ENCODE results near the gene PDIA3.

PDIA3 gene

GRCh38 chr15:43772624-43773023 lies 26.4 kb downstream of the PDIA3 start:
- Histone ChIP-seq H3K4me1 (ENCODE audit: control insufficient read depth in 2 of 2, insufficient read depth in 1 of 2, low read depth in 1 of 2, low read length in 2 of 2) (peaks cover 0 to 7% of the 10 kb centered on the region in 2 donors), H3K27ac (replicated peaks; ENCODE audit: low read length) (no peak overlapping the region), H2BK120ac (ENCODE audit: low read depth, low read length) (no peak overlapping the region), H3K9me3 (replicated peaks in 1 of 2; ENCODE audit: control insufficient read depth in 2 of 2, insufficient read depth in 1 of 2, low read depth in 1 of 2, low read length in 2 of 2) (no peaks in the 10 kb centered on the region), H3K18ac (ENCODE audit: low read length) (no peak overlapping the region), H3K4me2 (ENCODE audit: insufficient read depth, low read length, poor library complexity, severe bottlenecking) (no peak overlapping the region), H3K4ac (ENCODE audit: low read length) (no peak overlapping the region), H3K9ac (ENCODE audit: low read depth, low read length, poor library complexity) (no peak overlapping the region), H3K27me3 (ENCODE audit: control insufficient read depth in 3 of 3, insufficient read depth in 3 of 3, low read depth in 1 of 3, low read length in 3 of 3) (peaks cover 0 to 10% (median 2%) of the 10 kb centered on the region in 3 experiments), H3K14ac (ENCODE audit: low read length) (no peak overlapping the region), H2BK5ac (ENCODE audit: low read length) (no peak overlapping the region), H4K91ac (ENCODE audit: low read depth, low read length, poor library complexity) (no peak overlapping the region), H2BK15ac (ENCODE audit: low read length) (no peak overlapping the region), H2AFZ (ENCODE audit: low read length) (no peak overlapping the region), H3K4me3 (ENCODE audit: low read length in 2 of 2) (no peak overlapping the region), H4K8ac (ENCODE audit: low read depth, low read length) (no peak overlapping the region), H2BK12ac (ENCODE audit: low read length) (no peak overlapping the region), H3K23ac (ENCODE audit: low read depth, low read length, poor library complexity) (no peak overlapping the region), H2AK5ac (ENCODE audit: low read depth, low read length) (no peak overlapping the region), H3K36me3 (replicated peaks in 1 of 2; ENCODE audit: control insufficient read depth in 2 of 2, insufficient read depth in 2 of 2, low read length in 2 of 2) (peaks cover 22 to 78% of the 10 kb centered on the region in 2 donors), H3K79me1 (ENCODE audit: low read depth, low read length) (no peaks in the 10 kb centered on the region)
- no peak for DNase-seq (ENCODE audit: low spot score)

GRCh38 chr15:43774062-43774461 lies 27.8 kb downstream of the PDIA3 start:
- H3K36me3 ChIP-seq (replicated peaks in 1 of 2; ENCODE audit: control insufficient read depth in 2 of 2, insufficient read depth in 2 of 2, low read length in 2 of 2), result peaks cover 18 to 64% of the 10 kb centered on the region in 2 donors
- no peak overlapping the region for H2AK5ac ChIP-seq (ENCODE audit: low read depth, low read length)
- H3K18ac ChIP-seq (ENCODE audit: low read length), result no peak overlapping the region
- H3K14ac ChIP-seq (ENCODE audit: low read length), result no peak overlapping the region
- H2BK5ac ChIP-seq (ENCODE audit: low read length), result no peak overlapping the region
- H3K23ac ChIP-seq (ENCODE audit: low read depth, low read length, poor library complexity), result no peak overlapping the region
- no peak overlapping the region for H2AFZ ChIP-seq (ENCODE audit: low read length)
- H3K4me3 ChIP-seq (ENCODE audit: low read length in 2 of 2), result no peak overlapping the region
- H2BK120ac ChIP-seq (ENCODE audit: low read depth, low read length), result no peak overlapping the region
- H3K79me1 ChIP-seq (ENCODE audit: low read depth, low read length), result no peaks in the 10 kb centered on the region
- no peak overlapping the region for H2BK15ac ChIP-seq (ENCODE audit: low read length)
- no peak overlapping the region for H3K27ac ChIP-seq (replicated peaks; ENCODE audit: low read length)
- H3K9me3 ChIP-seq (replicated peaks in 1 of 2; ENCODE audit: control insufficient read depth in 2 of 2, insufficient read depth in 1 of 2, low read depth in 1 of 2, low read length in 2 of 2), result no peaks in the 10 kb centered on the region
- no peak overlapping the region for H2BK12ac ChIP-seq (ENCODE audit: low read length)
- H3K9ac ChIP-seq (ENCODE audit: low read depth, low read length, poor library complexity), result no peak overlapping the region
- H4K91ac ChIP-seq (ENCODE audit: low read depth, low read length, poor library complexity), result no peak overlapping the region
- no CpG with 5 or more reads among the region's 4 CpGs for WGBS, 2 donors (ENCODE audit: extremely low coverage in 2 of 2, insufficient read length in 2 of 2, insufficient replicate concordance in 1 of 2)
- H3K4ac ChIP-seq (ENCODE audit: low read length), result no peak overlapping the region
- H3K4me2 ChIP-seq (ENCODE audit: insufficient read depth, low read length, poor library complexity, severe bottlenecking), result no peak overlapping the region
- no peak for DNase-seq (ENCODE audit: low spot score)
- peaks cover 0 to 10% (median 2%) of the 10 kb centered on the region in 3 experiments for H3K27me3 ChIP-seq (ENCODE audit: control insufficient read depth in 3 of 3, insufficient read depth in 3 of 3, low read depth in 1 of 3, low read length in 3 of 3)
- no peak overlapping the region for H4K8ac ChIP-seq (ENCODE audit: low read depth, low read length)
- peaks cover 0 to 7% of the 10 kb centered on the region in 2 donors for H3K4me1 ChIP-seq (ENCODE audit: control insufficient read depth in 2 of 2, insufficient read depth in 1 of 2, low read depth in 1 of 2, low read length in 2 of 2)

GRCh38 chr15:43775411-43775965 lies 29.2 kb downstream of the PDIA3 start:
- Histone ChIP-seq H3K36me3 (replicated peaks in 1 of 2; ENCODE audit: control insufficient read depth in 2 of 2, insufficient read depth in 2 of 2, low read length in 2 of 2) (peaks cover 11 to 49% of the 10 kb centered on the region in 2 donors), H2AK5ac (ENCODE audit: low read depth, low read length) (no peak overlapping the region), H3K18ac (ENCODE audit: low read length) (no peak overlapping the region), H4K8ac (ENCODE audit: low read depth, low read length) (no peak overlapping the region), H3K9me3 (replicated peaks in 1 of 2; ENCODE audit: control insufficient read depth in 2 of 2, insufficient read depth in 1 of 2, low read depth in 1 of 2, low read length in 2 of 2) (no peaks in the 10 kb centered on the region), H3K4ac (ENCODE audit: low read length) (no peak overlapping the region), H4K91ac (ENCODE audit: low read depth, low read length, poor library complexity) (no peak overlapping the region), H2BK5ac (ENCODE audit: low read length) (no peak overlapping the region), H3K4me3 (ENCODE audit: low read length in 2 of 2) (no peak overlapping the region), H3K27ac (replicated peaks; ENCODE audit: low read length) (no peak overlapping the region), H3K9ac (ENCODE audit: low read depth, low read length, poor library complexity) (no peak overlapping the region), H3K4me2 (ENCODE audit: insufficient read depth, low read length, poor library complexity, severe bottlenecking) (no peak overlapping the region), H3K27me3 (ENCODE audit: control insufficient read depth in 3 of 3, insufficient read depth in 3 of 3, low read depth in 1 of 3, low read length in 3 of 3) (peaks cover 0 to 10% (median 2%) of the 10 kb centered on the region in 3 experiments), H2BK120ac (ENCODE audit: low read depth, low read length) (peak overlapping the region; percentile 77), H3K4me1 (ENCODE audit: control insufficient read depth in 2 of 2, insufficient read depth in 1 of 2, low read depth in 1 of 2, low read length in 2 of 2) (peaks cover 0 to 7% of the 10 kb centered on the region in 2 donors), H3K14ac (ENCODE audit: low read length) (no peak overlapping the region), H2BK12ac (ENCODE audit: low read length) (no peak overlapping the region), H3K23ac (ENCODE audit: low read depth, low read length, poor library complexity) (no peak overlapping the region), H2AFZ (ENCODE audit: low read length) (no peak overlapping the region), H3K79me1 (ENCODE audit: low read depth, low read length) (no peaks in the 10 kb centered on the region), H2BK15ac (ENCODE audit: low read length) (no peak overlapping the region)
- no peak for DNase-seq (ENCODE audit: low spot score)
- WGBS, 2 donors (ENCODE audit: extremely low coverage in 2 of 2, insufficient read length in 2 of 2, insufficient replicate concordance in 1 of 2), result no CpG with 5 or more reads among the region's 1 CpG

GRCh38 chr15:43776101-43776717 lies 30.0 kb downstream of the PDIA3 start:
- no peaks in the 10 kb centered on the region for H3K9me3 ChIP-seq (replicated peaks in 1 of 2; ENCODE audit: control insufficient read depth in 2 of 2, insufficient read depth in 1 of 2, low read depth in 1 of 2, low read length in 2 of 2)
- peak overlapping the region; percentile 29 for H3K4ac ChIP-seq (ENCODE audit: low read length)
- H3K27me3 ChIP-seq (ENCODE audit: control insufficient read depth in 3 of 3, insufficient read depth in 3 of 3, low read depth in 1 of 3, low read length in 3 of 3), result peaks cover 0 to 10% (median 2%) of the 10 kb centered on the region in 3 experiments
- H4K91ac ChIP-seq (ENCODE audit: low read depth, low read length, poor library complexity), result no peak overlapping the region
- H2BK15ac ChIP-seq (ENCODE audit: low read length), result peak overlapping the region; percentile 90
- H2BK5ac ChIP-seq (ENCODE audit: low read length), result peak overlapping the region; percentile 35
- H3K4me2 ChIP-seq (ENCODE audit: insufficient read depth, low read length, poor library complexity, severe bottlenecking), result peak overlapping the region; percentile 94
- no peak overlapping the region for H3K14ac ChIP-seq (ENCODE audit: low read length)
- peak overlapping the region; percentile 89 for H3K18ac ChIP-seq (ENCODE audit: low read length)
- no peak overlapping the region for H2BK12ac ChIP-seq (ENCODE audit: low read length)
- peak; percentile 14 for DNase-seq (ENCODE audit: low spot score)
- peak overlapping the region; percentile 45 for H4K8ac ChIP-seq (ENCODE audit: low read depth, low read length)
- peaks cover 9 to 42% of the 10 kb centered on the region in 2 donors for H3K36me3 ChIP-seq (replicated peaks in 1 of 2; ENCODE audit: control insufficient read depth in 2 of 2, insufficient read depth in 2 of 2, low read length in 2 of 2)
- H3K9ac ChIP-seq (ENCODE audit: low read depth, low read length, poor library complexity), result peak overlapping the region; percentile 89
- H3K4me1 ChIP-seq (ENCODE audit: control insufficient read depth in 2 of 2, insufficient read depth in 1 of 2, low read depth in 1 of 2, low read length in 2 of 2), result peaks cover 0 to 7% of the 10 kb centered on the region in 2 donors
- no CpG with 5 or more reads among the region's 35 CpGs for WGBS, 2 donors (ENCODE audit: extremely low coverage in 2 of 2, insufficient read length in 2 of 2, insufficient replicate concordance in 1 of 2)
- peak overlapping the region; percentile 77 for H2BK120ac ChIP-seq (ENCODE audit: low read depth, low read length)
- H2AFZ ChIP-seq (ENCODE audit: low read length), result no peak overlapping the region
- H2AK5ac ChIP-seq (ENCODE audit: low read depth, low read length), result peak overlapping the region; percentile 68
- H3K23ac ChIP-seq (ENCODE audit: low read depth, low read length, poor library complexity), result peak overlapping the region; percentile 44
- H3K79me1 ChIP-seq (ENCODE audit: low read depth, low read length), result no peaks in the 10 kb centered on the region
- H3K27ac ChIP-seq (replicated peaks; ENCODE audit: low read length), result no peak overlapping the region
- H3K4me3 ChIP-seq (ENCODE audit: low read length in 2 of 2), result peak overlapping the region in 1 of 2 donors; percentile 78
